Mesenchymal stem cell (in vitro differentiated cells and primary cell): ENCODE results near the gene CDK5RAP2.

Experiments used
- DNase-seq: peaks from one replicate; pipeline ENCODE4 v3.0.0-alpha.2; 2013
- H2AFZ ChIP-seq: one replicate; pipeline ENCODE4 v1.6.1; 2013; ENCODE audit warnings: low read depth, mild to moderate bottlenecking, control low read depth, inconsistent platforms, low read length, moderate library complexity
- H2AK5ac ChIP-seq: 2 replicates; pipeline ENCODE4 v1.6.1; 2013; ENCODE audit warnings: low read length, moderate library complexity, mild to moderate bottlenecking, inconsistent platforms; ENCODE audit not compliant: severe bottlenecking
- H2BK120ac ChIP-seq: one replicate; pipeline ENCODE4 v1.6.1; 2013; ENCODE audit warnings: low read depth, mild to moderate bottlenecking, inconsistent platforms, low read length, moderate library complexity
- H2BK12ac ChIP-seq, 2 experiments: one replicate each; pipeline ENCODE4 v1.6.1; 2013; ENCODE audit warnings: inconsistent platforms in 2 of 2, low read length in 2 of 2, mild to moderate bottlenecking in 2 of 2, moderate library complexity in 2 of 2, control low read depth in 1 of 2
- H2BK15ac ChIP-seq: one replicate; pipeline ENCODE4 v1.6.1; 2013; ENCODE audit warnings: mild to moderate bottlenecking, low read depth, inconsistent platforms; ENCODE audit not compliant: poor library complexity, severe bottlenecking
- H2BK5ac ChIP-seq: 2 replicates; pipeline ENCODE4 v1.6.1; 2013; ENCODE audit warnings: low read depth, mild to moderate bottlenecking, low read length, control low read depth, inconsistent platforms; ENCODE audit not compliant: poor library complexity, severe bottlenecking
- H3K14ac ChIP-seq, 2 experiments: one replicate each; pipeline ENCODE4 v1.6.1; 2013; ENCODE audit warnings: inconsistent platforms in 2 of 2, low read length in 2 of 2, control low read depth in 1 of 2, mild to moderate bottlenecking in 1 of 2, moderate library complexity in 1 of 2
- H3K18ac ChIP-seq, 2 experiments: one replicate each; pipeline ENCODE4 v1.6.1; 2013; ENCODE audit warnings: inconsistent platforms in 2 of 2, low read length in 2 of 2, control low read depth in 1 of 2, low read depth in 1 of 2, mild to moderate bottlenecking in 1 of 2
- H3K23ac ChIP-seq, 2 experiments: one replicate each; pipeline ENCODE4 v1.6.1; 2013; ENCODE audit warnings: inconsistent platforms in 2 of 2, low read length in 2 of 2, mild to moderate bottlenecking in 2 of 2, moderate library complexity in 2 of 2, control low read depth in 1 of 2
- H3K27ac ChIP-seq: 2 replicates; pipeline ENCODE4 v1.5.1; 2013; ENCODE audit warnings: mild to moderate bottlenecking, moderate library complexity, low read length, control low read depth, inconsistent platforms; ENCODE audit not compliant: poor library complexity, severe bottlenecking
- H3K27me3 ChIP-seq, 2 experiments: 2 replicates each; pipeline versions ENCODE4 v1.6.1 to v1.7.0; 2013; ENCODE audit warnings: low read length in 2 of 2, mild to moderate bottlenecking in 2 of 2, moderate library complexity in 2 of 2, control low read depth in 1 of 2, inconsistent platforms in 1 of 2; ENCODE audit not compliant: control insufficient read depth in 1 of 2, insufficient read depth in 1 of 2
- H3K36me3 ChIP-seq, 2 experiments: 2 replicates each; pipeline versions ENCODE4 v1.6.1 to v1.7.0; 2013; ENCODE audit warnings: low read length in 2 of 2, control low read depth in 1 of 2, inconsistent platforms in 1 of 2, low read depth in 1 of 2, mild to moderate bottlenecking in 1 of 2; ENCODE audit not compliant: insufficient read depth in 2 of 2, control insufficient read depth in 1 of 2
- H3K4ac ChIP-seq, 2 experiments: one replicate each; pipeline ENCODE4 v1.6.1; 2013; ENCODE audit warnings: inconsistent platforms in 2 of 2, low read length in 2 of 2, mild to moderate bottlenecking in 2 of 2, moderate library complexity in 2 of 2, control low read depth in 1 of 2, low read depth in 1 of 2
- H3K4me1 ChIP-seq: 2 replicates; pipeline ENCODE4 v1.6.1; 2013; ENCODE audit warnings: low read depth, low read length, control low read depth; ENCODE audit not compliant: control insufficient read depth, insufficient read depth
- H3K4me2 ChIP-seq: 2 replicates; pipeline ENCODE4 v1.6.1; 2013; ENCODE audit warnings: low read length, mild to moderate bottlenecking, inconsistent platforms; ENCODE audit not compliant: poor library complexity, severe bottlenecking
- H3K4me3 ChIP-seq, 2 experiments: 2 replicates each; pipeline versions ENCODE4 v1.5.1 to v1.7.0; 2013; ENCODE audit warnings: low read length in 2 of 2, mild to moderate bottlenecking in 2 of 2, control low read depth in 1 of 2, low read depth in 1 of 2; ENCODE audit not compliant: insufficient read depth in 1 of 2
- H3K79me1 ChIP-seq: replicated peaks from 2 replicates; pipeline ENCODE4 v1.6.1; 2013; ENCODE audit warnings: mild to moderate bottlenecking, control low read depth, low read length, inconsistent platforms; ENCODE audit not compliant: poor library complexity, severe bottlenecking
- H3K9ac ChIP-seq: 2 replicates; pipeline ENCODE4 v1.7.0; 2013; ENCODE audit warnings: mild to moderate bottlenecking, low read length, moderate library complexity
- H3K9me3 ChIP-seq: 2 replicates; pipeline ENCODE4 v1.7.0; 2013; ENCODE audit warnings: mild to moderate bottlenecking, low read length; ENCODE audit not compliant: control insufficient read depth
- H4K8ac ChIP-seq: one replicate; pipeline ENCODE4 v1.6.1; 2013; ENCODE audit warnings: inconsistent platforms, mild to moderate bottlenecking, low read length, moderate library complexity
- H4K91ac ChIP-seq: one replicate; pipeline ENCODE4 v1.6.1; 2013; ENCODE audit warnings: mild to moderate bottlenecking, low read length, inconsistent platforms
- WGBS: methylation state at CpG from one replicate; pipeline ENCODE4 v1.1.7; 2013; ENCODE audit warnings: mixed read lengths; 5-methylcytosine and 5-hydroxymethylcytosine counted together

The CDK5RAP2 gene

DNA sequence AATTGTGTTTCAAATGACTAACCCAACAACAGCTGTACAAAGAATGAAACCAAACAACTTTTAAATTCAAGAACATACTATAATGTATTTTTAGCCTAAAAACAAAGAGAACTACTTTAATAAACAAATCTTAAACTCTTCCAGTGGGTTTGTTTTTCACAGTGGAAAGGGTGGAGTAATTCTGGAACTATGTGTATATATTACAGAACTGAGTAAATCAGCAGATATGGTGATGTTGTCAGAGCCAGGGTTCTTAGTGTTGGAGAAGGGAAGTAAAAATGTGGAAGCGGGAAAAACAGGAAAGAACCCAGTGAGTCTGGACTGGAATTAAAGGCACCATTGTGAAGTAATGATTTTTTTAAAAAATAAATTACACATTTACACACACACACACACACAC lies 144.9 kb downstream of the CDK5RAP2 start:
- Histone ChIP-seq H2AFZ (no peak overlapping the region), H3K4me3 (no peak overlapping the region), H4K8ac (no peak overlapping the region), H3K14ac (no peak overlapping the region), H2BK12ac (no peak overlapping the region), H3K18ac (no peak overlapping the region), H3K27me3 (no peaks in the 10 kb centered on the region), H3K4me1 (no peaks in the 10 kb centered on the region), H2AK5ac (no peak overlapping the region), H3K9me3 (no peaks in the 10 kb centered on the region), H2BK120ac (no peak overlapping the region), H3K4ac (no peak overlapping the region), H3K79me1 (peaks cover 25% of the 10 kb centered on the region), H2BK15ac (no peak overlapping the region), H3K9ac (peak overlapping the region; percentile 28), H4K91ac (no peak overlapping the region), H2BK5ac (no peak overlapping the region), H3K4me2 (no peak overlapping the region), H3K23ac (no peak overlapping the region), H3K36me3 (peaks cover 14 to 19% of the 10 kb centered on the region in 2 experiments), H3K27ac (no peak overlapping the region)
- DNase-seq: peak; percentile 77
- no CpG with 5 or more reads among the region's 1 CpG for WGBS

DNA sequence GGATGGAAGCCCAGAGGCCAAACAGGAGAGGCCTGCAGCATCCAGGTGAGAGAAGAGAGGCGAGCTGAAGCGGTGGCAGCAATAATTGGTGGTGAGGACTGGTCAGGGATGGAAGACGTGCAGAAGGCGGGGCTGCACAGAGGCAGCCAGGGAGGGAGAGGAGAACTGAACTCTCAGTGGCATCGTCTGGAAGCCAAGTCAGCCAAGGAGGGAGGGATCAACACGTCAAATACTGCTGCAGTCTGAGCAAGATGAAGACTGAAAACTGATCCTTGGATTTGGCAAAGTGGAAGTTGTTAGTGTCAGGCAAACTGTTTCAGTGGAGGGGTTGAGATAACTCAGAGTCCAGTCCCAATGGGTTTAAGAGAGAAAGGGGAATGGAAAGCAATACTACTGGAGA lies 145.4 kb downstream of the CDK5RAP2 start:
- H2AFZ ChIP-seq: no peak overlapping the region
- H3K4me1 ChIP-seq: no peaks in the 10 kb centered on the region
- H3K18ac ChIP-seq: peak overlapping the region in 1 of 2 experiments; percentile 54
- no peak overlapping the region for H3K4me2 ChIP-seq
- no peak overlapping the region for H2BK120ac ChIP-seq
- H3K9ac ChIP-seq: peak overlapping the region; percentile 28
- H4K8ac ChIP-seq: no peak overlapping the region
- peak; percentile 33 for DNase-seq
- peaks cover 14 to 16% of the 10 kb centered on the region in 2 experiments for H3K36me3 ChIP-seq
- no peak overlapping the region for H2BK15ac ChIP-seq
- no peak overlapping the region for H2AK5ac ChIP-seq
- no peak overlapping the region for H4K91ac ChIP-seq
- H3K4ac ChIP-seq: no peak overlapping the region
- H3K4me3 ChIP-seq: peak overlapping the region in 1 of 2 experiments; percentile 19
- H3K27me3 ChIP-seq: no peaks in the 10 kb centered on the region
- H3K23ac ChIP-seq: peak overlapping the region in 1 of 2 experiments; percentile 14
- H2BK5ac ChIP-seq: no peak overlapping the region
- 91% methylated on average over 6 of the region's 6 CpGs for WGBS
- peaks cover 23% of the 10 kb centered on the region for H3K79me1 ChIP-seq
- no peaks in the 10 kb centered on the region for H3K9me3 ChIP-seq
- H2BK12ac ChIP-seq: peak overlapping the region in 1 of 2 experiments; percentile 89
- H3K14ac ChIP-seq: peak overlapping the region in 1 of 2 experiments; percentile 95
- no peak overlapping the region for H3K27ac ChIP-seq

DNA sequence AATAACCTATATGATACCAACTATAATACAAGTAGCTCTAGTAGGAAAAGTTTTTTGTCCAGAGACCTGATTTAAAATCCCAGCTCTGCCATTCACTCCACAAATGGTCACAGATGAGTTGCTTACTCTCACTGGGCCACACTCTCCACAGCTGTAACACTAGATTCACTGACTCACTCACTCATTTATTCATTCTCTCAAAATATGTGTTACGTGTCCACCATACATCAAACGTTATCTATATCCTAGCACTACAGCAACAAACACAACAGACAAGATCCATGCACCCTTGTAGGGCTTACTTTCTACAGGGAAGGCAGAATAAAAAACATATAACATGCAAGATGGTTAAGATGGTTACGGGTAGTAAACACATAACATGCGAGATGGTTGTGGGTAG lies 146.3 kb downstream of the CDK5RAP2 start:
- H3K18ac ChIP-seq: no peak overlapping the region
- peaks cover 7 to 8% of the 10 kb centered on the region in 2 experiments for H3K36me3 ChIP-seq
- no peak overlapping the region for H3K27ac ChIP-seq
- no peaks in the 10 kb centered on the region for H3K9me3 ChIP-seq
- peak overlapping the region in 1 of 2 experiments; percentile 37 for H2BK12ac ChIP-seq
- no peak overlapping the region for H2BK120ac ChIP-seq
- H3K27me3 ChIP-seq: no peaks in the 10 kb centered on the region
- H3K4me2 ChIP-seq: no peak overlapping the region
- H2AK5ac ChIP-seq: no peak overlapping the region
- H4K8ac ChIP-seq: no peak overlapping the region
- peak overlapping the region; percentile 28 for H3K9ac ChIP-seq
- no peak overlapping the region for H2BK15ac ChIP-seq
- H2AFZ ChIP-seq: no peak overlapping the region
- H3K4me1 ChIP-seq: no peaks in the 10 kb centered on the region
- H4K91ac ChIP-seq: no peak overlapping the region
- no peak overlapping the region for H3K4me3 ChIP-seq
- no peak overlapping the region for H3K23ac ChIP-seq
- H3K79me1 ChIP-seq: peaks cover 16% of the 10 kb centered on the region
- no peak for DNase-seq
- WGBS: 94% methylated on average over 4 of the region's 4 CpGs
- H3K14ac ChIP-seq: no peak overlapping the region
- H3K4ac ChIP-seq: no peak overlapping the region
- no peak overlapping the region for H2BK5ac ChIP-seq

DNA sequence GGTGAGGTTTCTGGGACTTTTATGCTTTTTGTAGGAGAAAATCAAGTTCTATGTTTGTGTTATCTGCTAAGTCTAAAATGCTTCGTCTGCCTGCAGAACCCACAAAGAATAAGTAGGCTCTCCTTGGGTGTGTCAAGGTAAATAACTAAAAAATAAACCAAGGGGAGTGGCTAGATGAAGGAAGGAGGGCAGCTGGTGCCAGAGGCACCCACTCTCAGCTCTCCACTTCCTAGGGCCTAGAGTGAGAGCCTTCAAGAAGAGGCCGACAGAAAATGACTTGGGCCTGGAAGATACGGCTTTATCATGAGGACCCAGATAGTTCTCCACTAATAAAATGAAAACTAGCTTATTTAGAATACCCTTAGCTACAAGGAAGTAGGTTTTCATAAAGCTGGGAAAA lies 147.4 kb downstream of the CDK5RAP2 start:
- H3K79me1 ChIP-seq: peaks cover 14% of the 10 kb centered on the region
- H3K4ac ChIP-seq: no peak overlapping the region
- peaks cover 0 to 7% of the 10 kb centered on the region in 2 experiments for H3K36me3 ChIP-seq
- no peak overlapping the region for H3K9ac ChIP-seq
- no peak for DNase-seq
- H3K18ac ChIP-seq: no peak overlapping the region
- no peak overlapping the region for H2BK12ac ChIP-seq
- no peak overlapping the region for H2AK5ac ChIP-seq
- H3K23ac ChIP-seq: no peak overlapping the region
- no peak overlapping the region for H3K14ac ChIP-seq
- 90% methylated on average over 1 of the region's 3 CpGs for WGBS
- no peaks in the 10 kb centered on the region for H3K4me1 ChIP-seq
- no peak overlapping the region for H4K91ac ChIP-seq
- H3K27ac ChIP-seq: no peak overlapping the region
- H3K4me2 ChIP-seq: no peak overlapping the region
- H2AFZ ChIP-seq: no peak overlapping the region
- no peak overlapping the region for H2BK120ac ChIP-seq
- H3K4me3 ChIP-seq: no peak overlapping the region
- H3K9me3 ChIP-seq: no peaks in the 10 kb centered on the region
- H2BK5ac ChIP-seq: no peak overlapping the region
- H2BK15ac ChIP-seq: no peak overlapping the region
- no peak overlapping the region for H4K8ac ChIP-seq
- no peaks in the 10 kb centered on the region for H3K27me3 ChIP-seq
